CMK (cell line): ENCODE results near the gene CR2.
"Not testable (repeated sequence)": the region's sequence is repeated elsewhere in the genome, so short reads cannot be mapped to it uniquely, and the experiment has no call there.

Experiments used
- DNase-seq: peaks from one replicate; pipeline ENCODE4 v3.0.0-alpha.2; 2010; ENCODE audit warnings: low read depth

Gene CR2

GRCh38 chr1:207454046-207454964 lies at the start of gene CR2:
Gene CR2 (plus strand): TSS chr1:207454328. CDS start chr1:207454419, 91 bp downstream.
- no peak for DNase-seq

GRCh38 chr1:207404849-207405525 lies 49.1 kb upstream of the CR2 start:
- peak; percentile 45 for DNase-seq

GRCh38 chr1:207405814-207406213 lies 48.3 kb upstream of the CR2 start:
- DNase-seq, result no peak

GRCh38 chr1:207407655-207408260 lies 46.4 kb upstream of the CR2 start:
- no peak for DNase-seq

- no peak for DNase-seq
Observed at GRCh38 chr1:207412845-207413244, 41.3 kb upstream of the CR2 start.

- DNase-seq, result no peak
Observed at GRCh38 chr1:207414606-207415108, 39.5 kb upstream of the CR2 start.

GRCh38 chr1:207417076-207417475 lies 37.1 kb upstream of the CR2 start:
- no peak for DNase-seq

- DNase-seq, result no peak
Observed at GRCh38 chr1:207418351-207418750, 35.8 kb upstream of the CR2 start.

GRCh38 chr1:207420109-207420508 lies 34.0 kb upstream of the CR2 start:
- no peak for DNase-seq

GRCh38 chr1:207421078-207421477 lies 33.0 kb upstream of the CR2 start:
- DNase-seq, result no peak

GRCh38 chr1:207423560-207424292 lies 30.4 kb upstream of the CR2 start:
- DNase-seq, result no peak

GRCh38 chr1:207424570-207425131 lies 29.5 kb upstream of the CR2 start:
- no peak for DNase-seq

- DNase-seq, result peak; percentile 42
Observed at GRCh38 chr1:207427832-207428585, 26.1 kb upstream of the CR2 start.

- no peak for DNase-seq
Observed at GRCh38 chr1:207428783-207429182, 25.3 kb upstream of the CR2 start.

GRCh38 chr1:207429963-207430362 lies 24.2 kb upstream of the CR2 start:
- DNase-seq, result peak; percentile 58

GRCh38 chr1:207430602-207431001 lies 23.5 kb upstream of the CR2 start:
- no peak for DNase-seq

GRCh38 chr1:207431508-207431907 lies 22.6 kb upstream of the CR2 start:
- DNase-seq, result no peak

- DNase-seq, result no peak
Observed at GRCh38 chr1:207433435-207433834, 20.7 kb upstream of the CR2 start.

- DNase-seq, result not testable (repeated sequence)
Observed at GRCh38 chr1:207436746-207437145, 17.4 kb upstream of the CR2 start.

GRCh38 chr1:207440626-207441025 lies 13.5 kb upstream of the CR2 start:
- no peak for DNase-seq
